ENCODE results near the gene KRT10. TPM values are rescaled to one million over a fixed set of nuclear protein-coding genes. Genes with fewer than 3 reads are reported as not detected.

Gene KRT10
- total RNA-seq, 1 experiment from 2014 or later: 62.3 TPM

- TF ChIP-seq ZBTB33 (IDR thresholded peaks at IDR 0.05; ENCODE audit: extremely low read depth, insufficient replicate concordance, low read length): no peak
Measured at GRCh38 chr17:40844671-40845107, 22.3 kb upstream of the KRT10 start (continued).

GRCh38 chr17:40843242-40843641 is 20.8 kb upstream of the KRT10 start:
- no peaks in the 10 kb centered on the region for H3K36me3 ChIP-seq (ENCODE audit: control insufficient read depth in 1 of 2, insufficient read depth in 2 of 2, low read length in 2 of 2)
- ChIA-PET RAD21 (ENCODE audit: low non-redundant PET in 1 of 2, low total read pairs in 2 of 2, uncharacterized antibody in 2 of 2, unreplicated experiment in 2 of 2) (no interaction called here), POLR2A (no interaction called here), CTCF (interaction anchor here (0.8 kb wide), 1 partner anchor 819 kb away, joined by 3 read pairs; no protein-coding TSS in a partner anchor)
- no peaks in the 10 kb centered on the region for H3K27me3 ChIP-seq (ENCODE audit: insufficient read depth, low read length)
- TF ChIP-seq POLR2AphosphoS5 (IDR thresholded peaks at IDR 0.05; ENCODE audit: low read depth, low read length): no peak
- TF ChIP-seq CTCF (IDR thresholded peaks at IDR 0.05 in 2 of 3, conservative IDR thresholded peaks at IDR 0.05 in 1 of 3; ENCODE audit: borderline replicate concordance in 1 of 3, insufficient read depth in 1 of 3, low read depth in 2 of 3, low read length in 2 of 3): no peak
- TF ChIP-seq SRF (IDR thresholded peaks at IDR 0.05; ENCODE audit: low read depth): no peak
- TF ChIP-seq YY1 (IDR thresholded peaks at IDR 0.05; ENCODE audit: extremely low read depth, insufficient replicate concordance, low read depth, low read length): no peak
- no peak for TF ChIP-seq SIN3A (IDR thresholded peaks at IDR 0.05; ENCODE audit: low read depth)
- no peak for TF ChIP-seq ZNF274 (IDR thresholded peaks at IDR 0.05; ENCODE audit: low read depth, low read length)
- TF ChIP-seq TCF7L2 (IDR thresholded peaks at IDR 0.05; ENCODE audit: borderline replicate concordance, extremely low read depth, insufficient read depth, insufficient read length): no peak
- no TSS peak for BruUV-seq (replicated peaks)
- H3K9ac ChIP-seq (ENCODE audit: low read length): no peak overlapping the region
- H3K4me2 ChIP-seq (ENCODE audit: low read length): no peak overlapping the region
- H3K27ac ChIP-seq (ENCODE audit: low read depth, low read length): no peak overlapping the region
- intact Hi-C loops (cut with micrococcal nuclease): no loop called here
- ATAC-seq: no peak
- H3K9me2 ChIP-seq (ENCODE audit: insufficient read depth): no peaks in the 10 kb centered on the region
- no peak overlapping the region for H3K4me3 ChIP-seq (replicated peaks in 1 of 2; ENCODE audit: low read depth in 1 of 2, low read length in 2 of 2)
- no peaks in the 10 kb centered on the region for H3K9me3 ChIP-seq (ENCODE audit: control insufficient read depth in 1 of 2, insufficient read depth in 1 of 2, low read depth in 1 of 2, low read length in 2 of 2)
- no peak overlapping the region for H2AFZ ChIP-seq (ENCODE audit: low read depth, low read length, poor library complexity, severe bottlenecking)
- H4K20me1 ChIP-seq (ENCODE audit: insufficient read depth): no peaks in the 10 kb centered on the region
- no peak for DNase-seq (ENCODE audit: low read depth, low spot score)
- H3K4me1 ChIP-seq (ENCODE audit: control insufficient read depth in 1 of 2, insufficient read depth in 2 of 2, low read length in 2 of 2): 0 out of 4 replicates have a peak, but pooled peaks cover 0 to 4% of the 10 kb centered on the region in 2 experiments
- no peaks in the 10 kb centered on the region for H3K79me2 ChIP-seq (ENCODE audit: insufficient read depth, low read length)
